ENCODE results near the gene ELP4.

- no peak for TF ChIP-seq JUND (IDR thresholded peaks at IDR 0.05)
- TF ChIP-seq ZFX (IDR thresholded peaks at IDR 0.05) = no peak
- TF ChIP-seq SRF (IDR thresholded peaks at IDR 0.05; ENCODE audit: low read depth) = no peak
- TF ChIP-seq CTCF (IDR thresholded peaks at IDR 0.05 in 2 of 3, conservative IDR thresholded peaks at IDR 0.05 in 1 of 3; ENCODE audit: borderline replicate concordance in 1 of 3, insufficient read depth in 1 of 3, low read depth in 2 of 3, low read length in 2 of 3) = no peak
- TF ChIP-seq ATF3 (IDR thresholded peaks at IDR 0.05) = no peak
These were observed 310.9 kb downstream of the ELP4 start for GRCh38 chr11:31820438-31820818.

Data from HCT116 (cell line).